Esophagus muscularis mucosa (tissue), 4 donors: ENCODE measurements around the gene LHCGR. TPM values are rescaled to one million over a fixed set of nuclear protein-coding genes. Genes with fewer than 3 reads are reported as not detected.

Experiments used
- DNase-seq: peaks from one replicate; pipeline ENCODE4 v3.0.0-alpha.2; 2017; ENCODE audit errors: extremely low spot score
- H3K27ac ChIP-seq, 4 donors: fragments of 200-600 bp; sonication (generic); replicated peaks in 1 of 4; 1 replicate in 3 of 4; 2 replicates in 1 of 4; pipeline ENCODE4 v1.5.1; 2016 to 2019; ENCODE audit warnings: mild to moderate bottlenecking in 1 of 4
- H3K27me3 ChIP-seq, 4 donors: fragments of 200-600 bp; sonication (generic); one replicate each; pipeline versions ENCODE4 v1.5.1 to v1.6.0; 2016 to 2019
- H3K36me3 ChIP-seq, 4 donors: fragments of 200-600 bp; sonication (generic); one replicate each; pipeline ENCODE4 v1.5.1; 2016 to 2019
- H3K4me1 ChIP-seq, 4 donors: fragments of 200-600 bp; sonication (generic); one replicate each; pipeline ENCODE4 v1.5.1; 2016 to 2019
- H3K4me3 ChIP-seq, 4 donors: fragments of 200-600 bp; sonication (generic); 1 replicate in 2 of 4; 2 replicates in 2 of 4; pipeline ENCODE4 v1.5.1; 2016 to 2019; ENCODE audit warnings: mild to moderate bottlenecking in 4 of 4, moderate library complexity in 1 of 4
- H3K9me3 ChIP-seq, 4 donors: fragments of 200-600 bp; sonication (generic); 1 replicate in 3 of 4; 2 replicates in 1 of 4; pipeline ENCODE4 v1.5.1; 2016 to 2019
- EP300 ChIP-seq: sonication (generic); formaldehyde crosslinking; IDR thresholded peaks from one replicate; pipeline ENCODE4 v1.6.1; 2017; ENCODE audit warnings: antibody characterized with exemption
- POLR2A ChIP-seq: fragments of 450-650 bp; IDR thresholded peaks from one replicate; pipeline ENCODE4 v1.6.1; 2017; ENCODE audit warnings: antibody characterized with exemption, moderate library complexity, mild to moderate bottlenecking, low read depth
- POLR2AphosphoS5 ChIP-seq, 2 donors: sonication (generic); formaldehyde crosslinking; IDR thresholded peaks; one replicate each; pipeline ENCODE4 v1.6.1; 2017; ENCODE audit warnings: antibody characterized with exemption in 2 of 2
- WGBS: methylation state at CpG from one replicate; pipeline ENCODE4 v1.1.5; 2018; 5-methylcytosine and 5-hydroxymethylcytosine counted together
- intact Hi-C: fragments of 100-400 bp; cut with DNase I; formaldehyde crosslinking; loops from one replicate; pipeline ENCODE4 v1.15.1; 2023
- small RNA-seq, 3 donors: library from RNA; depleted of rRNA; stranded (forward); fragments of <200 nt; gene quantifications; one replicate each; pipeline ENCODE3, GENCODE V24; 2016
- total RNA-seq, 4 donors: library from RNA; depleted of rRNA; stranded (reverse); fragments of >200 nt; gene quantifications; one replicate each; pipeline versions ENCODE4 v1.1.0 to v1.2.1, GENCODE V29; 2016
- TF ChIP-seq, protein P1 (sequence below), 3 experiments: fragments of 200-600 bp in 2 of 3; fragments of 450-650 bp in 1 of 3; sonication (generic) in 2 of 3; IDR thresholded peaks; one replicate each; pipeline ENCODE4 v1.5.1; 2017 to 2019; ENCODE audit warnings: antibody characterized with exemption in 3 of 3, mild to moderate bottlenecking in 2 of 3, moderate library complexity in 1 of 3

The LHCGR gene
- total RNA-seq, 4 donors from 2014 or later = 0.65 to 4.6 (median 2.8) TPM

DNA sequence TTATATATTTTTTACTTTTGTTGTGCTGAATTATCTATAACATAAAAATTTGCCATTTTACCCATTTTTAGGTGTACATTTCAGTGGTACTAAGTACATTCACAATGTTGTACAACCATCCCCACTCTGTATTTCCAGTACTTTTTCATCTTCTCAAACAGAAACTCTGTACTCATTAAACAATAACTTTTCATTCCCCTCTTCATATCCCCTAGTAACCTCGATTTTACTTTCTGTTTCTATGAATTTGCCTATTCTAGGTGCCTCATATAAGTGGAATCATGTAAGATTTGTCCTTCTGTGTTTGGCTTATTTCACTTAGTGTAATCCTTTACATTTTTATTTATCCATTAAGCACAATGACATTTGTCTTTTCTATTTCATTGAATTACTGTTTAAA, 86.5 kb downstream of the LHCGR start:
- no peaks in the 10 kb centered on the region for H3K4me1 ChIP-seq
- no peak overlapping the region for H3K27ac ChIP-seq
- WGBS = 69% methylated on average over 1 of the region's 1 CpG
- H3K9me3 ChIP-seq = peaks cover 0 to 7% (median 0%) of the 10 kb centered on the region in 4 donors
- TF ChIP-seq EP300 (no peak), POLR2A (no peak), POLR2AphosphoS5 (IDR thresholded peaks at IDR 0.05) (no peak)
- TF ChIP-seq, protein P1, sequence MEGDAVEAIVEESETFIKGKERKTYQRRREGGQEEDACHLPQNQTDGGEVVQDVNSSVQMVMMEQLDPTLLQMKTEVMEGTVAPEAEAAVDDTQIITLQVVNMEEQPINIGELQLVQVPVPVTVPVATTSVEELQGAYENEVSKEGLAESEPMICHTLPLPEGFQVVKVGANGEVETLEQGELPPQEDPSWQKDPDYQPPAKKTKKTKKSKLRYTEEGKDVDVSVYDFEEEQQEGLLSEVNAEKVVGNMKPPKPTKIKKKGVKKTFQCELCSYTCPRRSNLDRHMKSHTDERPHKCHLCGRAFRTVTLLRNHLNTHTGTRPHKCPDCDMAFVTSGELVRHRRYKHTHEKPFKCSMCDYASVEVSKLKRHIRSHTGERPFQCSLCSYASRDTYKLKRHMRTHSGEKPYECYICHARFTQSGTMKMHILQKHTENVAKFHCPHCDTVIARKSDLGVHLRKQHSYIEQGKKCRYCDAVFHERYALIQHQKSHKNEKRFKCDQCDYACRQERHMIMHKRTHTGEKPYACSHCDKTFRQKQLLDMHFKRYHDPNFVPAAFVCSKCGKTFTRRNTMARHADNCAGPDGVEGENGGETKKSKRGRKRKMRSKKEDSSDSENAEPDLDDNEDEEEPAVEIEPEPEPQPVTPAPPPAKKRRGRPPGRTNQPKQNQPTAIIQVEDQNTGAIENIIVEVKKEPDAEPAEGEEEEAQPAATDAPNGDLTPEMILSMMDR (IDR thresholded peaks at IDR 0.05) = no peak
- intact Hi-C loops = no loop called here
- H3K4me3 ChIP-seq = no peak overlapping the region
- no peak for DNase-seq
- no peaks in the 10 kb centered on the region for H3K27me3 ChIP-seq
- H3K36me3 ChIP-seq = no peaks in the 10 kb centered on the region

DNA sequence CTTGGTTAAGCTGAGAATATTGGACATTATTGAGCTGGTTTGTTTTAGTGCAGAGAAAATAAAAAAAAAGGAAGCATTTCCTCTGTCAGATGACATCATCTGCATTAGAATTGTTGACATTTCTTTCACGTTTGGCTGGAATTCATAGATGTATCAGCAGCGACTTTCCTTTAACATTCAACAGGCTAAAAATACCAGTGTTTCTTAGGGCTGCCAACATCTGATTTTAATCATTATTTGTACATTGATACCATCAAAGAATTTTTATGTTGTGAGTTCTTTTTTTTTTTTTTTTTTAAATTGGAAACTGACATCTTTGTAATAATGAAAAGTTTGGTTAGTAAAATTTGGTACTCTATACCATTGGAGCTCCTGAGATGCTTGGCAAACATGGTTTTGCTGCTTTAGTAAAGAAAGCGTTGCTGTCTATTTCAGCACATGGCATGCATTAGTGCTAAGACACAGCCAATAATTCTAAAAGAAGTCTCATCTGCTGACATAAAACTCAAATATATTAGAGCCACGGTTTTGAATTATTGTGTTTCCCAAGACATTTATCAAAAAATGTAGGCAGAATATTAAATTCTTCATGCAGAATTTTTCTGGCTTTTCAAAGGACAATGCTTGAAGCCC, 104.2 kb downstream of the LHCGR start:
- no peak for DNase-seq
- TF ChIP-seq, protein P1 (IDR thresholded peaks at IDR 0.05) = no peak
- TF ChIP-seq POLR2A (no peak), POLR2AphosphoS5 (IDR thresholded peaks at IDR 0.05) (no peak), EP300 (no peak)
- intact Hi-C loops = no loop called here
- H3K27me3 ChIP-seq = no peaks in the 10 kb centered on the region
- peaks cover 0 to 10% (median 10%) of the 10 kb centered on the region in 4 donors for H3K4me1 ChIP-seq
- 31% methylated on average over 4 of the region's 4 CpGs for WGBS
- no peak overlapping the region for H3K27ac ChIP-seq
- H3K36me3 ChIP-seq = no peaks in the 10 kb centered on the region
- H3K9me3 ChIP-seq = no peaks in the 10 kb centered on the region
- no peak overlapping the region for H3K4me3 ChIP-seq

DNA sequence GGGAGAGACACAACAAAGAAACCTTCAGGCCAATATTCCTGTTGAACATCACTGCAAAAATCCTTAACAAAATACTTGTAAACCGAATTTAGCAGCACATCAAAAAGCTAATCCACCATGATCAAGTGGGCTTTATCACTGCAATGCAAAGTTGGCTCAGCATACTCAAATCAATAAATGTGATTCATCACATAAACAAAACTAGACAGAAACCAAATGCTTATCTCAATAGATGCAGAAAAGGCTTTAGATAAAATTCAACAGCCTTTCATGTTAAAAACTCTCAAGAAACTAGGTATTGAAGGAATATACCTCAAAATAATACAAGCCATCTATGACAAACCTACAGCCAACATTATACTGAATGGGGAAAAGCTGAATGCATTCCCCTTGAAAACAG, 117.3 kb downstream of the LHCGR start:
- H3K4me1 ChIP-seq = peaks cover 0 to 9% (median 3%) of the 10 kb centered on the region in 4 donors
- 65% methylated on average over 1 of the region's 1 CpG for WGBS
- no peak for TF ChIP-seq POLR2A
- TF ChIP-seq, protein P1 (IDR thresholded peaks at IDR 0.05) = no peak
- TF ChIP-seq EP300 = no peak
- no peak for TF ChIP-seq POLR2AphosphoS5 (IDR thresholded peaks at IDR 0.05)
- H3K27me3 ChIP-seq = no peaks in the 10 kb centered on the region
- DNase-seq = no peak
- intact Hi-C loops = no loop called here
- H3K4me3 ChIP-seq = no peak overlapping the region
- H3K9me3 ChIP-seq = no peaks in the 10 kb centered on the region
- H3K27ac ChIP-seq = no peak overlapping the region
- no peaks in the 10 kb centered on the region for H3K36me3 ChIP-seq

Small RNAs within 50 kb of the gene (small RNA-seq; reads per million reads assigned to genes)
- gene ELOBP3 = 0 reads per million in 3 donors

Other genes with a start within 250 kb of the LHCGR start
- 100 to 1,000 TPM; 135 to 198 (median 168) TPM for gene STON1, start 225.6 kb downstream of the LHCGR start, total RNA-seq
- gene GTF2A1L, start 137.9 kb downstream of the LHCGR start, total RNA-seq = 10 to 100 TPM; 11.8 to 39.5 (median 18.7) TPM